GM12892 (cell line): ENCODE results near the gene HYAL3.

Experiments
- POLR2A ChIP-seq: IDR thresholded peaks from 2 replicates; pipeline ENCODE4 v1.6.1; 2011; ENCODE audit warnings: low read depth, low read length, control low read depth
- POLR2AphosphoS5 ChIP-seq: IDR thresholded peaks from 2 replicates; pipeline ENCODE4 v1.6.1; 2011; ENCODE audit warnings: low read depth, low read length, control low read depth

DNA sequence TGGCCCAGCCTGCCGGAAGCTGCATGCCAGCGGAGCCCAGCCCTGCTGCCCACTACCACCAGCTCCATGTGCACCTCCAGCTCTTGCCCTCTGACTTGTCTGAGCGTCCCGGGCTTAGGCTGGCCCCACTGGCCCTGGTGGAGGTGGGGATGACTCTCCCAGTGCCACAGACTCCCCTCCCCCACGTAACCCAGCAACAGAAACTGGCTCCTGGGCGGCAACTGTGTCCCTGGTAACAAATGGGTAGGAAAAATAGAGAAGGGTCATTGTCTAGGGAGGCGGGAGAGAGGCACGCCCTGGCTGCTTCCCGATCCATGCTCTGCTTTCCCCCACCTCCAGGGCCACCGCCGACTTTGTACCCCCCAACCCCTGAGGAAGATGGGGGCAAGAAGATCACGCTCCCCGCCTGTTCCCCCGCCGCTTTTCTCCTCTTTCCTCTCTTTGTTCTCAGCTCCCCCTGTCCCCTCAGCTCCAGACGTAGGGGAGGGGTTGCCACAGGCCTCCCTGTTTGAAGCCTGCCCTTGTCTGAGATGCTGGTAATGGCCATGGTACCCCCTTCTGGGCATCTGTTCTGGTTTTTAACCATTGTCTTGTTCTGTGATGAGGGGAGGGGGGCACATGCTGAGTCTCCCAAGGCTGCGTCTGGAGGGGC lies 41.0 kb downstream of the HYAL3 start:
- TF ChIP-seq POLR2AphosphoS5 (no peak), POLR2A (no peak)
